ENCODE measurements around the gene DEDD.

The DEDD gene

GRCh38 chr1:161086457-161086856, 46.0 kb downstream of the DEDD start:
- FAIRE-seq (no peak), DNase-seq (ENCODE audit: insufficient read length, low spot score) (no peak)
- TF ChIP-seq POLR2A (IDR thresholded peaks at IDR 0.05; ENCODE audit: low read depth, low read length) = no peak

GRCh38 chr1:161085165-161085564, 47.3 kb downstream of the DEDD start:
- DNase-seq (ENCODE audit: insufficient read length, low spot score) (no peak), FAIRE-seq (no peak)
- no peak for TF ChIP-seq POLR2A (IDR thresholded peaks at IDR 0.05; ENCODE audit: low read depth, low read length)

- DNase-seq (ENCODE audit: insufficient read length, low spot score) (no peak), FAIRE-seq (no peak)
- TF ChIP-seq POLR2A (IDR thresholded peaks at IDR 0.05; ENCODE audit: low read depth, low read length) = no peak
Measured at GRCh38 chr1:161084597-161084988, 47.9 kb downstream of the DEDD start.

GRCh38 chr1:161083748-161084596, 48.5 kb downstream of the DEDD start:
- DNase-seq (ENCODE audit: insufficient read length, low spot score) (no peak), FAIRE-seq (no peak)
- TF ChIP-seq POLR2A (IDR thresholded peaks at IDR 0.05; ENCODE audit: low read depth, low read length) = no peak

- TF ChIP-seq POLR2A (IDR thresholded peaks at IDR 0.05; ENCODE audit: low read depth, low read length) = peak; percentile 40
- DNase-seq (ENCODE audit: insufficient read length, low spot score) = peak; percentile 92
- peak; percentile 38 for FAIRE-seq
Measured at GRCh38 chr1:161082996-161083747, 49.3 kb downstream of the DEDD start.

GRCh38 chr1:161082483-161082882, 50.0 kb downstream of the DEDD start:
- TF ChIP-seq POLR2A (IDR thresholded peaks at IDR 0.05; ENCODE audit: low read depth, low read length) = no peak
- no peak for FAIRE-seq
- no peak for DNase-seq (ENCODE audit: insufficient read length, low spot score)

GRCh38 chr1:161081519-161081918, 50.9 kb downstream of the DEDD start:
- DNase-seq (ENCODE audit: insufficient read length, low spot score) (no peak), FAIRE-seq (no peak)
- TF ChIP-seq POLR2A (IDR thresholded peaks at IDR 0.05; ENCODE audit: low read depth, low read length) = no peak

GRCh38 chr1:161080441-161081405, 51.7 kb downstream of the DEDD start:
- DNase-seq (ENCODE audit: insufficient read length, low spot score) = no peak
- FAIRE-seq = no peak

GRCh38 chr1:161079436-161080110, 52.9 kb downstream of the DEDD start:
- DNase-seq (ENCODE audit: insufficient read length, low spot score) = no peak
- FAIRE-seq = no peak
- no peak for TF ChIP-seq POLR2A (IDR thresholded peaks at IDR 0.05; ENCODE audit: low read depth, low read length)

More at GRCh38 chr1:161080441-161081405, 51.7 kb downstream of the DEDD start:
- TF ChIP-seq POLR2A (IDR thresholded peaks at IDR 0.05; ENCODE audit: low read depth, low read length) = no peak

GRCh38 chr1:161077426-161077825, 55.0 kb downstream of the DEDD start:
- DNase-seq (ENCODE audit: insufficient read length, low spot score) (no peak), FAIRE-seq (no peak)
- TF ChIP-seq POLR2A (IDR thresholded peaks at IDR 0.05; ENCODE audit: low read depth, low read length) = no peak

GRCh38 chr1:161076410-161076809, 56.1 kb downstream of the DEDD start:
- DNase-seq (ENCODE audit: insufficient read length, low spot score) (no peak), FAIRE-seq (no peak)
- no peak for TF ChIP-seq POLR2A (IDR thresholded peaks at IDR 0.05; ENCODE audit: low read depth, low read length)

GRCh38 chr1:161074676-161075368, 57.6 kb downstream of the DEDD start:
- TF ChIP-seq POLR2A (IDR thresholded peaks at IDR 0.05; ENCODE audit: low read depth, low read length) = no peak
- DNase-seq (ENCODE audit: insufficient read length, low spot score) (no peak), FAIRE-seq (no peak)

All from H54 (cell line).